ENCODE data around the gene CSRNP2.
A peak's percentile ranks its signal among the peaks of the same experiment; 100 is the strongest.

CSRNP2 gene

DNA sequence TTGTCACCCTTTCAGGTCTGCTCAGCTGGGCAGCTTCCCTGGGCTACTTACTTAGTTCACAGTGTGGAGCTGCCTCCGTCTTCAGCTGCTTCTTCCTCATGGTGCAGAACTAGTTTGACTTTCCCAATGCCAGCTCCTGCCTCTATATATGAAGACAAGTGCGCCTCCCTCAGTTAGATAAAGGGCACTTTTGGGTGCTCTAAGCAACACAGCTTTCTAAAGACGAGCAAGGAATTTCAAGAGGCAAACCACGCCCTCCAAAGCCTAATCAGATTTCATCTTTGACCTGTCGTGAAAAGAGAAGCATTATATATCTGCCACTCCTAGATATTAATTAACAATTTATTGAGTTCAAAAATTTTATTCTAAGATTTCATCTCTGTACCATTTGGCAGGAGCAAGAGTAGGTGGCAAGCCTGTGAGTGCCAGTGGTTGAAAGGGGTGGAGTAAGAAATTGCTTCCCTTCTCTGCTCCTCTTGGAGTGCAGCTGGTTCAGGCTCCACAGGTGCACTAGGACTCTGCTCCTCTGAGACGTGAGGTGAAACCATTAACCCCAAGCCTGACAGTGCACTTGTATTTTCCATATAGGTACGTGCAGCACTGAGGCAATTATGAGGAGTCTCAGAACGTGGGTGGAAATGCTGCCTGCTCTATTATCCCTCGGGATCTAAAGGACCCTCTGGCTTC, 55.1 kb downstream of the CSRNP2 start:
- TF ChIP-seq, protein P1, sequence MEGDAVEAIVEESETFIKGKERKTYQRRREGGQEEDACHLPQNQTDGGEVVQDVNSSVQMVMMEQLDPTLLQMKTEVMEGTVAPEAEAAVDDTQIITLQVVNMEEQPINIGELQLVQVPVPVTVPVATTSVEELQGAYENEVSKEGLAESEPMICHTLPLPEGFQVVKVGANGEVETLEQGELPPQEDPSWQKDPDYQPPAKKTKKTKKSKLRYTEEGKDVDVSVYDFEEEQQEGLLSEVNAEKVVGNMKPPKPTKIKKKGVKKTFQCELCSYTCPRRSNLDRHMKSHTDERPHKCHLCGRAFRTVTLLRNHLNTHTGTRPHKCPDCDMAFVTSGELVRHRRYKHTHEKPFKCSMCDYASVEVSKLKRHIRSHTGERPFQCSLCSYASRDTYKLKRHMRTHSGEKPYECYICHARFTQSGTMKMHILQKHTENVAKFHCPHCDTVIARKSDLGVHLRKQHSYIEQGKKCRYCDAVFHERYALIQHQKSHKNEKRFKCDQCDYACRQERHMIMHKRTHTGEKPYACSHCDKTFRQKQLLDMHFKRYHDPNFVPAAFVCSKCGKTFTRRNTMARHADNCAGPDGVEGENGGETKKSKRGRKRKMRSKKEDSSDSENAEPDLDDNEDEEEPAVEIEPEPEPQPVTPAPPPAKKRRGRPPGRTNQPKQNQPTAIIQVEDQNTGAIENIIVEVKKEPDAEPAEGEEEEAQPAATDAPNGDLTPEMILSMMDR (conservative IDR thresholded peaks at IDR 0.05), result peak; percentile 59
- no peak for TF ChIP-seq ZFX (IDR thresholded peaks at IDR 0.05)
- H3K27ac ChIP-seq, result no peak overlapping the region

DNA sequence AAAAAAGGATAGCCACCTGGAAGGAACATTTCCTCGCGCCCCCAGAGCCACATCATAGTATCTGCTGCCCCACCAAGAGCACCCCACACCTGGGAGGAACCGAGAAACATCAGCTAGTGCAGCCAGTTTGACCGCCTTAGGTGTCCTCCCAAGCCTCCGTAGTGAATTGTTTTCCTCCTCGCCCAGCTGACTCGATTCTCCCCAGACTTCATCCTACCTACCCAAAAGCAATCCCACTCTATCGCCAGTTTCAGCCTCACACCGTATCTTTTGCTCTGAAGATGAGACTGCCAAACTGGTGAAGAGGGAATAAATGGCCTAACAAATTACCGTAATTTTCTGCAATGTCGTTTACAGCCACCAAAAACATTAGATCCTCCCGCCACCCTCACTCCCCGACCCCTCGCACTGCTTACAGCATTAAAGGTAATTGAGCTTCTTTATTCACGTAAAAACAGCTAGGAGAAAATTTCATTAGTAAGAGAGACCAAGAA, 56.0 kb downstream of the CSRNP2 start:
- H3K27ac ChIP-seq, result peak overlapping the region; percentile 98

DNA sequence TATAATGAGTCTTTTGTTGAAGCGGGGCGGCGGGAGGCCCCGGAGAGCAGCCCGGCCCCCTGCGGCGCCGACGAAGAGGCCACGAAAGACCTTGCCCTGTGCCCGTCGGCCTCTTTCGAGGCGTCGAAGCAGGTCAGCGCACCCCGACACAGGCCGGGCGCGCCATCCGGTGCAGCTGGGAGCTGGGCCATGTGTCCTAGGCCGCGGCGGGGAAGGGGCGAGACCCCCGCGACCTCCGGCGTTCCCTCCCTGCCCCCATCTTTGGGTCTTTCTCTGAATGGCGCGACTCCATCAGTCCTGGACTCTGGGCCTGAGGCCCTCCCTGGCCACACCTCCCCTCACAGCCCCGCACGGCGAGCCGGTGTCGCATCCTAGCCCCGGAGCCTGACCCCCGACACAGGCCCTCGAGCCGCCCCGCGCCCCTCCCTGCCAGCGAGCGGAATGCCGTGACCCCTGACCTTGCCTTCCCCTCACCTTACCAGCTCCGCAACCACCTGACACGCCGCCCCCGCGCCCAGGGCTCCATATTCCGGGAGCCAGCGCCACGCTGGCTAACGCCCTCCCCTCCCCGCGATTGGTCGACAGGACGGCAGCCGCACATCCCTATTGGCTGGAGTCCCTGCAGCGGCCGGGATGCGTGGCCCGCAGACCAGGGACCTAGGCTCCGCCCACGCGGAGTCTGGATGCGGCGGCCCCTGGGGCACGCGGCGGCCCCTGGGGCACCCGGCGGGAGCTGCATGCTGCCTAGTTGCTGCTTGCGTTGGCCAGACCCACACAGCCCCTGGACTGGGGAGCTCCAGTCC, 57.4 kb downstream of the CSRNP2 start, which contains the start of gene SLC11A2:
TSS of gene SLC11A2 (minus strand) at position 549 of the 803 bp plus-strand sequence. CDS start 15,656 bp downstream, outside the sequence.
- peak; percentile 89 for TF ChIP-seq ZFX (IDR thresholded peaks at IDR 0.05)
- TF ChIP-seq, protein P1 (conservative IDR thresholded peaks at IDR 0.05), result no peak; the same call in 1 of the 2 replicates
- peak within 1 kb of the TSS; percentile 98 for H3K27ac ChIP-seq

More for the DNA sequence above, 56.0 kb downstream of the CSRNP2 start:
- TF ChIP-seq, protein P1 (conservative IDR thresholded peaks at IDR 0.05), result no peak
- no peak for TF ChIP-seq ZFX (IDR thresholded peaks at IDR 0.05)

DNA sequence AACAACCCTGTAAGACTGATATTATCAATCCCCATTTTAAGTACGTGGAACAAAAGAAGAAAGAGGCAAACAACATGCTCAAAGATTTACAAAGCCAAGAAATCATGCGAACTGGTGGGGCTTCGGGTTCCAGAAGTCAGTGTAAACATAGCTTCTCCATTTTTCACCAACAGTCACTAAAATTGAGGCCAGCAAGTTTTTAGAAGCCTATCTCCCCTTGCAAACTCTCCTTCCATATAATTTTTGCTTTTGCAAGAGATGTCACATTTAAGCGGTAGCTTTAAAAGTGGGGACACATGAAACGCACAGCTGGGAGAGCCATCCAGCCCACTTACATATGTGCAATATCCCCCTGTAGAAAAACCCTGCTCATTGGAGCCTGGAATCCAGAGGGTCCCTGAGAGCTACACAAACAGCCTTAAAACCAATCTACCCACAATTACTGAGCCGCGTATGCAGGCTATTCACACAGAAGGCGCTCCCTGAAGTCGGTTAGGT, 58.0 kb downstream of the CSRNP2 start:
- TF ChIP-seq, protein P1 (conservative IDR thresholded peaks at IDR 0.05), result no peak
- TF ChIP-seq ZFX (IDR thresholded peaks at IDR 0.05), result no peak
- H3K27ac ChIP-seq, result peak overlapping the region; percentile 98

DNA sequence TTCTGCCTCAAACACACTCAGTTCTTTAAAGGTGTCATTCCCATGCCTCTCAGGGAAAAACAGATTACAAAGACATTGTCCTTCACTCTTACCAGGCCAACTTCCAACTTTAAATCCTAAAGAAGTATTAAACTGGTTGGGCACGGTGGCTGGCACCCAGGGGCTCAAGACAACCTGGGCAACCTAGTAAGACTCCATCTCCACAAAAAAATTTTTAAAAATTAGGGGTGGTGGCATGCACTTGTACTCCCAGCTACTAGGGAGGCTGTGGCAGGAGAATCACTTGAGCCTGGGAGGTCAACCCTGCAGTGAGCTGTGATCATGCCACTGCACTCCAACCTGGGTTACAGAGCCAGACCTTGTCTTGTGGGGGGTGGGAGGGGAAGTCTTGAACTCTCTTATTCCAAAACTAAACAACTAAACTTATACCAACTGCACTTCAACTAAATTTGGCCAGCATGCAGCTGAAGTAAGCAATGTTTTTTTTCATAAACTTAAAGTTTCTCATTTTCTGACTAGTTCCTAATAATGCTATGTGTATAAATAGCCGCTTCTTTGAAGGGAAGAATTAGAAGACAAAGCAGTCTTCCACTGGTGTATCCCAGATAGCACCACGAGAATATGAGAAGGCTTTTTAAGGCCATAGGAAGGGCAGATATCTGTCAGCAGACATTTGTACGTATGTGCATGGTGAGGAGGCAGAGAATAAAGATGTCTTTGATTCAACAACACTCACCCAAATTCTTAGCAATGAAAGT, 59.6 kb downstream of the CSRNP2 start:
- TF ChIP-seq, protein P1 (conservative IDR thresholded peaks at IDR 0.05), result no peak
- TF ChIP-seq ZFX (IDR thresholded peaks at IDR 0.05), result no peak
- peak overlapping the region; percentile 95 for H3K27ac ChIP-seq

DNA sequence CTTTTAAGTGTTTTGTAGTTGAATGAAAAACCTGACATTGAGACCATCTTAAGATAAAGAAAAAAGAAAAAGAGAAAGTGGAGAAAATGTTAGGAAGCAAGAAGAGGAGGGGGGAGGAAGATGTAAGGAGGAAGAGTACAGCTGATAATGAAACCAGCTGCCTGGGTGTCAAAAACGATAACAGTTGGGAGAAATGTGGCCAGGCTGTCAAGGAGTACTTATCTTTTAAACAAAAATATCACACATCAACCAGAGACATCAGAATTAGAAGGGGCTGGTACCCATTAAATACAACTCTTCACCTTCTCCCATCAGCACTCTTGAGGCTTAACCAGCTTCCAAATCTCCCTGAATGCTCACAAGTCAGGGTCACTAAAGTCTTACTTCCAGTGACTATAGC, 61.7 kb downstream of the CSRNP2 start:
- H3K27ac ChIP-seq, result no peak overlapping the region
- TF ChIP-seq, protein P1 (conservative IDR thresholded peaks at IDR 0.05), result no peak
- no peak for TF ChIP-seq ZFX (IDR thresholded peaks at IDR 0.05)
